ENCODE data around the gene EGLN2. TPM values are rescaled to one million over a fixed set of nuclear protein-coding genes. Genes with fewer than 3 reads are reported as not detected.

The EGLN2 gene
- total RNA-seq (2022; extraction: Qiagen RNA extraction; ENCODE audit: low read depth), result 59.6 to 101 TPM (median 96.2 TPM) in 5 replicates

DNA sequence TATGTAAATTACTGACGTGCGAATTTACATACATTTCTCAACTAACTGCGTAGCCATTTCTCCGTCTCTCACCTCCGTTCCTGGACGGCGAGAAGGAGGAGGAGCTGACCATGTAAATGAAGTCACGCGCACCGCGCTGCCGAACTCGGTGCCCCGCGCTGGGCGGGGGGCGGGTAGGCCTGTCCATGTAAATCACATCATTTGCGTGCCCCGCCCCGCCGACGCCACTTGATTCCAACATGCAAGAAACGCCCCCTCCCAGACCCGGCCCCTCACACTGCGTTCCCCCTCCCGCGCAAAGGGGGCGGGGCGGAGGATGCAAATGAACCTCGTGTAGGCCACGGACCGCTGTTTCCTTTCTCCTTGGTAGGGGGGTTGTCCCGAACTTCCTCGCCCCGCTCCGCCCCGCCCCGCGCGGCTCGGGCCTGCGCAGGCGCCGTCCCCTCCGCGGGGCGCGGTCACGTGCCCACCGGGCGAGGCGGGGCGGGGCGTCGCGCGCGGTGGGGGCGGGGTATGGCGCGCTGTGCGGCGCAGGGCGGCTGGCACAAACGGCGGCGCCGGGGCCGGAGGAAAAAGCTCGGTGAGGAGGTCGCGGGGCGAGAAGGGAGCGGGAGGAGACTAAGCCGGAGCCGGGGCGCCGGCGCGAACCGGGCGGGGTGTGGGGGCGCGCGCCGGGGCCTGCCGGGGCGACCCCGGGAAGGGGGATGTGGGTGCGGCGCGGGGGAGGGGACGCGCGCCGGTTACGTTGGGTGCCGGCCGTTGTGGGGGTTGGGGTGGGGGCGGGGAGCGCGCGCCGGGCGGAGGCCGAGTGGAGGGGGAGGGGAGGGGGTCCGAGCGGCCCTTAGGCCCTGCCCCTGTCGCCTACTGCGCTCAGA is at the start of gene EGLN2:
TSS of gene EGLN2 (plus strand) at position 509 of the 875 bp plus-strand sequence. CDS start 1,382 bp downstream, outside the sequence.

DNA sequence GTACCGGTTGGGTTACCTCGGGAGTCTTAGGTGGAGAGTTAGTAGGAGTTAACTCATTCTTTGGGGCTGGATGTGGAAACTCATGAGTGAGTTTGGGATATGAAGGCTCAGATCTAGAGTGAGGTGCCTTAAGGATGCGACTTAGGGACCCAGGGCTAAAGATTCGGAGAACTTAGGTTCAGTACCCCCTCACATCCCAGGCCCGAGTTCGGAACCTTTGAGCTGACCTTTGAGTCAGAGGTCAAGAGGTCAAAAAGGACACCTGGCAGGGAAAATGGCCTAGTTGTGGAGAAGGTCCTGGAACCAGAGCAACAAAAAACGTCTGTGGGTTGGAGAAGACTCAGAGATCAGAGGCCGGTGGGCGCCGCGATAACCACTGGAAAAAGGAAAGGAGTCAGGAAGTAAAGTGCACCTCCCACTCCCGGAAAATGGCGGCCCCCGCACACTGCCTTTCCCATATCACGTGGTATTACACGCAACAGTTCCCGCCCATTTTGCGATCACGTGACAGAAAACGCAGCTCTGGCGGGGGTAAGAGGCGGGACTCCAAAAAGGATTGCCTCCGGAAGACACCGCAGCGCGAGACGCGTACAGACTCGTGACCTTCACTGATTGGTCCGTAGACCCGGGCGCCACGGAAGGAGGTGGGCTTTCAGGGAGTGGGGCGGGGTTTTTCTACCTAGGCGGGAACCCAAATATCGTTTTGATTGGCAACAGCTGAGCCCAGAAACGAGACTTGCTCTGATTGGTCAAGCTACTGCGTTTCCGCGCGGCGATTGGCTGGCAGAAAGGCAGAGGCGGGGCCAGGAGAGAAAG is 48.7 kb upstream of the EGLN2 start, which contains the start of gene ACTMAP:
TSS of gene ACTMAP (minus strand) at position 420 of the 816 bp plus-strand sequence. CDS start 674 bp downstream, outside the sequence.

DNA sequence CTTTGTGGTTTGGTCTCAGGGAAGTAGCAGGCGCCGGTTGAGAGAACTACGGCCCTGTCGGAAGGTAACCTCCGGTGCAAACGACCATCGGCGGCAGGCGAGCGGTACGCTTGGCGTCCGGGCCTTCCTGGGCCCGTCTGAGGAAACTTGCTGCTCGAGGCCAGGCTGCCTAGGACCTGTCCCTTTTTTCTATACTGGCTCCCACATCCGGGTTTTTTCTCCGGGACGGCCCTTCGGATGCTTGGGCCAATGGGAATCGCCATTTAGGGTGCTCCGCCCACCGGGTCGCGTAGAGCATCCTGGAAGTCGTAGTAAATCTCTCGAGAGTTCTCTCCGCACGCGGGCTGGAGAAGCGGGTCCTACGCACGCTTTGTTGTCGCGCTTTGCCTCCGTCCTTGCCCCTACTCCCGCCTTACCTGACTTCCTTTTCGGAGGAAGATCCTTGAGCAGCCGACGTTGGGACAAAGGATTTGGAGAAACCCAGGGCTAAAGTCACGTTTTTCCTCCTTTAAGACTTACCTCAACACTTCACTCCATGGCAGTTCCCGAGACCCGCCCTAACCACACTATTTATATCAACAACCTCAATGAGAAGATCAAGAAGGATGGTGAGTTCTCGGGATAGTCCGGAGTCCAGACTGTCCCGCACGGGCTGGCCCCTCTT is 48.0 kb upstream of the EGLN2 start, which contains the start of gene SNRPA:
TSS of gene SNRPA (plus strand) at position 330 of the 664 bp plus-strand sequence. CDS start at position 536, 206 bp downstream.

DNA sequence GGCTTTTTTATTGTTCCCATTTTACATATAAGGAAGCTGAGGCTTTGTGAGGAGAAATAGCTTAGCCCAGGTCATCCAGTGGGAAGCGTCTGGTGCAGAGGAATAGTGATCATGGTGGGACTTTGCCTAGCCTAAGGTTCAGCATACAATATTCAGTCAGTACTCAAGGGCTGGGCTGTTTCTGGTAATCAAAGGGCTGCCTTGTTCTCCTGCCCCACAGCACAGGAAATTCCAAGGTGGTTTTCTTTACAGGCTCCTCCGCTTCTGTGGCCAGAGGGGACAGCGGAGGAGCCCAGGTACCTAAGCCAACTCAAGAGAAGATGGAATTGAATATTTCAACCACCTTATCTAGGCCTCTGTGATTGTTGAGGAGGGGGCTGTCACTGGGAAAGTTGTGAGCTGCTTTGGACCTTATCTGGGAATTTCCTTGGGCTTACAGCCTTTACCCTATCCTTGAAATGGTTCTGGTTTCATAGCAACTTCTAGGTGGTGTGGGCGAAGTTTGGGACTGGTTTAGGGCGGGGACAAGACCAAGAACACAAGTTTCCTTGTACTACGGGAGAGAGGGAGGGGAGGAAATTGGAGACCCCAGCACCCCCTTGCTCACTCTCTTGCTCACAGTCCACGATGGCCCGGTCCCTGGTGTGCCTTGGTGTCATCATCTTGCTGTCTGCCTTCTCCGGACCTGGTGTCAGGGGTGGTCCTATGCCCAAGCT is 23.9 kb upstream of the EGLN2 start, which contains the start of gene MIA:
TSS of gene MIA (plus strand) at position 606 of the 716 bp plus-strand sequence. CDS start at position 628, 22 bp downstream.

DNA sequence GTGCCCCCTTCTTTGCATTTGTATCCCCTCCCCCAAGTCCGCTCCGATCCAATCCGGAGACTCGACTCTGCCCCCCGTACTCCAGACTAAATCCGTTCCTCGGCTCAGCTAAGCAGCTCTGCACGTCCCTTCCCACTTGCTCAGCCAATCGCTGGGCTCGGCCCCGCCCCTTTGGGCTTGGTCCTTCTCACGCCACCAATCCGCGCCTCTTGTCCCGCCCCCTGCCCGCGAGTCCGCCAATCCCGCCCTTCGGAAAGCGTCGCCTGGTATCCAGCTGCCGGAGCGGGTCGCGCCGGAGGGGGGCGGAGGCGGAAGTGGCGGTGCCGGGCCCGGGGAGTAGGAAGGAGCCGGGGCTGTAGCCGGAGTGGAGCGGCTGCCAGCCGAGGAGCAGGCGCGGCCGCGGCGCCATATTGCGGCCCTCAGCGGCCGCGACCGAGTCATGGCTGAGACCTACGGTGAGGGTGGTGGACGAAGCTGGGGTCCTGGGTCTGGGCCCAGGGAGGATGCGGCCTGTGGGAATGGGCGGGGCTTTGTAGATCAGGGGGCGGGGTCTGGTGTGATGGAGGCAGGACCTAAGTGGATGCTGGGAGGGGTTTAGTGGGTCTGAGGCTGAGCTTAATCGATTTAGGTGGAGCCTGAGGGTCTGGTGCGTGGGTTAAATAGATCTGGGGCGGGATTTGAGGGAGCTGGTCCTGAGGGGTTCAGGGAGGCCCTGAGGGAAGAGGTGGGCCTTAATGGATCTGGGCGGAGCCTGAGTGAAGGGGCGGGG is 20.9 kb upstream of the EGLN2 start, which contains the start of gene RAB4B:
TSS of gene RAB4B (plus strand) at position 311 of the 769 bp plus-strand sequence. CDS start at position 440, 129 bp downstream.

DNA sequence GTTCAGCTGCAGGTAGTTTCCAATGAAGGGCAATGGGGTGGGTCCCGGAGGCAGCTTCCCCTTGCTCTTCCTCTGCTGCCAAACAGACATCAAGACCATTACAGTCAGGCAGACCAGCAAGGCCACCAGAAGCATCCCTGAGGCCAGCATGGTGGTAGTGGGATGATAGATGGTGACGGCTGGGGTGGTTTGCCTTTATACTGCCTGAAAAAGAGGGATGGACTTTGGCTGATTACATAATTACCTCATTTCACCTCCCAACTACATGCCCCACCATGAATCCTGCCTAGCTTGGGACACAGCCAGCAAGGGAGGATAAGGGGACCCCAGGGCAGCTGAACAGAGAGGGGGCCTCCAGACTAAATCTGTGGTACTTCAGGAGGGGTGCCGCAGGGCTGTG is 51.3 kb downstream of the EGLN2 start, which contains the start of gene CYP2A6:
TSS of gene CYP2A6 (minus strand) at position 171 of the 400 bp plus-strand sequence. CDS start at position 150, 21 bp downstream.

Other genes with a start within 250 kb of the EGLN2 start
- 81.7 to 154 TPM (median 141 TPM) in 5 replicates for gene SHKBP1, start 222.3 kb upstream of the EGLN2 start, total RNA-seq (2022; extraction: Qiagen RNA extraction; ENCODE audit: low read depth)
- gene LTBP4, start 197.8 kb upstream of the EGLN2 start, total RNA-seq (2022; extraction: Qiagen RNA extraction; ENCODE audit: low read depth), result 31.7 to 70.4 TPM (median 60.7 TPM) in 5 replicates
- 42.3 to 77.6 TPM (median 74.4 TPM) in 5 replicates for gene NUMBL, start 108.5 kb upstream of the EGLN2 start, total RNA-seq (2022; extraction: Qiagen RNA extraction; ENCODE audit: low read depth)
- gene COQ8B, start 82.3 kb upstream of the EGLN2 start, total RNA-seq (2022; extraction: Qiagen RNA extraction; ENCODE audit: low read depth), result 53.2 to 88.6 TPM (median 87.2 TPM) in 5 replicates
- gene ITPKC, start 82.1 kb upstream of the EGLN2 start, total RNA-seq (2022; extraction: Qiagen RNA extraction; ENCODE audit: low read depth), result 18.3 to 29.6 TPM (median 27.3 TPM) in 5 replicates
- 13.2 to 20.0 TPM (median 18.7 TPM) in 5 replicates for gene ACTMAP, start 48.7 kb upstream of the EGLN2 start, total RNA-seq (2022; extraction: Qiagen RNA extraction; ENCODE audit: low read depth)
- gene SNRPA, start 48.0 kb upstream of the EGLN2 start, total RNA-seq (2022; extraction: Qiagen RNA extraction; ENCODE audit: low read depth), result 153 to 193 TPM (median 158 TPM) in 5 replicates
- gene MIA, start 23.7 kb upstream of the EGLN2 start, total RNA-seq (2022; extraction: Qiagen RNA extraction; ENCODE audit: low read depth), result not detected in 5 replicates
- 11.4 to 20.7 TPM (median 18.1 TPM) in 5 replicates for gene RAB4B, start 20.9 kb upstream of the EGLN2 start, total RNA-seq (2022; extraction: Qiagen RNA extraction; ENCODE audit: low read depth)
- not detected in 5 replicates for gene CYP2A6, start 51.3 kb downstream of the EGLN2 start, total RNA-seq (2022; extraction: Qiagen RNA extraction; ENCODE audit: low read depth)
- gene CYP2A7, start 83.0 kb downstream of the EGLN2 start, total RNA-seq (2022; extraction: Qiagen RNA extraction; ENCODE audit: low read depth), result not detected in 5 replicates
- not detected in 5 replicates for gene CYP2B6, start 192.1 kb downstream of the EGLN2 start, total RNA-seq (2022; extraction: Qiagen RNA extraction; ENCODE audit: low read depth)

Data from A549 treated with ZK216348 at 1 μM for 4 hours (cell line).